ENCODE data around the gene HOXD13.

DNA sequence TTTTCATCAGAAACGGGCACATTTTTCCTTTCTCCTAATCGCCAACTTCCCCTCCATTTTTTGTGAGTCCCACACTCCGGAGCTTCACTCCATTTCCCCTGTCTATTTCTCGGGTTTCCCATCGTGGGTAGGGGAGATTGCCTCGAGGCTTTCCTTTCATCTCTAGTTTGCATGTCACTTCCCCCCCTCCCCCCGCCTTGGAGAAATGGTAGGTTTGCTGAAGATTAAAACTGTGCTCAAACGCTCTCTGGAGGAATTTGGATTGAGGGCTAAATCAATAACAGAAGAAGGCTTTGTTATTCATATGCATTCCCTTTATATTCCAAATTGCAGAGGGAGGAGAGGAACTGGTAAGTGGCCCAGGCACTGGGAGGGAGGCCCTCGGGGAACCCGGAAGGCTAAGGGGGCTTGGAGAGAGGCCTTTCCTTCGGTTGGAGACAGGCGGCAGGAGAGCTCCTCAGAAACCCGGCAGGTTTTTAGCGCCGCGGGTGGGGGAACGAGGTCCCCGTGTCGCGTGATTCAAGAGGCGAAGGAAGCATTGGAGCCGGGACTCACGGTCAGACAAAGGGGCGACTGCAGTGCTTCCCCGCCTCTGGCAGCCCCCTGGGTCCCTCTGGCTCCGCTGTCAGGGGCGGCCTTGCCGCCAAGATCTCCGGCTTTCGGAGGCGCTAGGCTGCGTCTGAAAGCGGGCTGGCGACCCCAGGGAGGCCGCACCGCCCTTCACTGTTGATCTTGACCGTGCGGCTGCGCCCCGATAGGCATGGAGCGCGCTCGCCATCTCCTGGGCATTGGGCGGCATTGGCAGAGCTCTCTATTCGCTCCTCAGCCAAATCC, 4.7 kb downstream of the HOXD13 start:
- TF ChIP-seq CTCF (conservative IDR thresholded peaks at IDR 0.05 in 1 of 2, IDR thresholded peaks at IDR 0.05 in 1 of 2; ENCODE audit: low read depth in 1 of 2, low read length in 2 of 2): peak; percentile 82 to 92
- TF ChIP-seq EZH2 (IDR thresholded peaks at IDR 0.05; ENCODE audit: low read length, missing control alignments): no peak

Data from fibroblast of lung (primary cell).